ENCODE measurements around the gene N4BP2L2. TPM values are rescaled to one million over a fixed set of nuclear protein-coding genes. Genes with fewer than 3 reads are reported as not detected.

The N4BP2L2 gene
- total and polyA plus RNA-seq, 9 of the 15 experiments (the other 6 are each of a cell fraction or from before 2014, with no cell fraction given): 33.9 to 76.4 (median 48.7) TPM

DNA sequence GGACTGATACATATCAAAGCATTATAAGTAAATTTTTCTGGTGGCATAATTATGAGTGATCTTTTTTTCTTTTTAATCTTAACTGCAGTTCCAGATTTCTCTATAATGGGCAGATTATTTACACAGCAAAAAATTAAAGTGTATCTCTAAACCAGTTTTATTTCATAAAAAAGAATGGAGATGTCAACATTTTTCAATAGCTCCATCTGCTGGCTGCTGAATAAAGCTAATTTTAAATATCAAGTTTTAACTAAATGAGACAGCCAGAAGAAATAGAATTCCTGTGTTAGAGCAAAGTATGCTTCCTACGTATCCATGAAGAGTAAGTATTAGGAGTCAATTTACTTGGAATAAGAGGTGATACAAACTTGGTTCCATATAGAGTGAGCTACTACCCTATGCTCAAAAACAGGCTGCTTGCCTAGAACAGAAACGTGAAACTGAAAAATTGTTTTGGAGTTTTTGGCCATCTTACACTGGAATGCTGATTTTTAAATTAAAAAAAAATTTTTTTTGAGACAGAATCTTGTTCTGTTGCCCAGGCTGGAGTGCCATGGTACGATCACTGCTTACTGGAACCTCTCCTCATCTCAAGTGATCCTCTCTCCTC is 42.7 kb upstream of the N4BP2L2 start:
- H3K9me3 ChIP-seq (replicated peaks; ENCODE audit: control insufficient read depth, insufficient read depth, low read depth, low read length): no peaks in the 10 kb centered on the region; the same call in 1 of the 2 replicates
- H2AFZ ChIP-seq (ENCODE audit: low read depth, low read length): no peak overlapping the region
- whole genome bisulfite sequencing (ENCODE audit: insufficient coverage, low coverage, missing lambda C conversion rate): 26% methylated on average over 3 of the region's 3 CpGs
- H3K27ac ChIP-seq (ENCODE audit: extremely low read depth, low read depth, low read length): no peak overlapping the region
- ChIA-PET CTCF (ENCODE audit: low intra/inter-chr PET ratio) (interaction anchor here (2.1 kb wide), 1 partner anchor 201 kb away, joined by 6 read pairs; no protein-coding TSS in a partner anchor), POLR2A (interaction anchor here (0.6 kb wide), 1 partner anchor 362 kb away, joined by 3 read pairs; no protein-coding TSS in a partner anchor)
- no peak for FAIRE-seq
- H3K79me2 ChIP-seq (ENCODE audit: control insufficient read depth, insufficient read depth, low read length): no peaks in the 10 kb centered on the region
- no peak overlapping the region for H3K4me2 ChIP-seq (ENCODE audit: insufficient read depth, low read length)
- TF ChIP-seq, protein P1, sequence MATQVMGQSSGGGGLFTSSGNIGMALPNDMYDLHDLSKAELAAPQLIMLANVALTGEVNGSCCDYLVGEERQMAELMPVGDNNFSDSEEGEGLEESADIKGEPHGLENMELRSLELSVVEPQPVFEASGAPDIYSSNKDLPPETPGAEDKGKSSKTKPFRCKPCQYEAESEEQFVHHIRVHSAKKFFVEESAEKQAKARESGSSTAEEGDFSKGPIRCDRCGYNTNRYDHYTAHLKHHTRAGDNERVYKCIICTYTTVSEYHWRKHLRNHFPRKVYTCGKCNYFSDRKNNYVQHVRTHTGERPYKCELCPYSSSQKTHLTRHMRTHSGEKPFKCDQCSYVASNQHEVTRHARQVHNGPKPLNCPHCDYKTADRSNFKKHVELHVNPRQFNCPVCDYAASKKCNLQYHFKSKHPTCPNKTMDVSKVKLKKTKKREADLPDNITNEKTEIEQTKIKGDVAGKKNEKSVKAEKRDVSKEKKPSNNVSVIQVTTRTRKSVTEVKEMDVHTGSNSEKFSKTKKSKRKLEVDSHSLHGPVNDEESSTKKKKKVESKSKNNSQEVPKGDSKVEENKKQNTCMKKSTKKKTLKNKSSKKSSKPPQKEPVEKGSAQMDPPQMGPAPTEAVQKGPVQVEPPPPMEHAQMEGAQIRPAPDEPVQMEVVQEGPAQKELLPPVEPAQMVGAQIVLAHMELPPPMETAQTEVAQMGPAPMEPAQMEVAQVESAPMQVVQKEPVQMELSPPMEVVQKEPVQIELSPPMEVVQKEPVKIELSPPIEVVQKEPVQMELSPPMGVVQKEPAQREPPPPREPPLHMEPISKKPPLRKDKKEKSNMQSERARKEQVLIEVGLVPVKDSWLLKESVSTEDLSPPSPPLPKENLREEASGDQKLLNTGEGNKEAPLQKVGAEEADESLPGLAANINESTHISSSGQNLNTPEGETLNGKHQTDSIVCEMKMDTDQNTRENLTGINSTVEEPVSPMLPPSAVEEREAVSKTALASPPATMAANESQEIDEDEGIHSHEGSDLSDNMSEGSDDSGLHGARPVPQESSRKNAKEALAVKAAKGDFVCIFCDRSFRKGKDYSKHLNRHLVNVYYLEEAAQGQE (IDR thresholded peaks at IDR 0.05; ENCODE audit: borderline replicate concordance): peak; percentile 22; the same call in 1 of the 2 replicates
- TF ChIP-seq, protein P1 (CRISPR knock-in tag; IDR thresholded peaks at IDR 0.05; ENCODE audit: low read depth): no peak
- TF ChIP-seq, protein P2, sequence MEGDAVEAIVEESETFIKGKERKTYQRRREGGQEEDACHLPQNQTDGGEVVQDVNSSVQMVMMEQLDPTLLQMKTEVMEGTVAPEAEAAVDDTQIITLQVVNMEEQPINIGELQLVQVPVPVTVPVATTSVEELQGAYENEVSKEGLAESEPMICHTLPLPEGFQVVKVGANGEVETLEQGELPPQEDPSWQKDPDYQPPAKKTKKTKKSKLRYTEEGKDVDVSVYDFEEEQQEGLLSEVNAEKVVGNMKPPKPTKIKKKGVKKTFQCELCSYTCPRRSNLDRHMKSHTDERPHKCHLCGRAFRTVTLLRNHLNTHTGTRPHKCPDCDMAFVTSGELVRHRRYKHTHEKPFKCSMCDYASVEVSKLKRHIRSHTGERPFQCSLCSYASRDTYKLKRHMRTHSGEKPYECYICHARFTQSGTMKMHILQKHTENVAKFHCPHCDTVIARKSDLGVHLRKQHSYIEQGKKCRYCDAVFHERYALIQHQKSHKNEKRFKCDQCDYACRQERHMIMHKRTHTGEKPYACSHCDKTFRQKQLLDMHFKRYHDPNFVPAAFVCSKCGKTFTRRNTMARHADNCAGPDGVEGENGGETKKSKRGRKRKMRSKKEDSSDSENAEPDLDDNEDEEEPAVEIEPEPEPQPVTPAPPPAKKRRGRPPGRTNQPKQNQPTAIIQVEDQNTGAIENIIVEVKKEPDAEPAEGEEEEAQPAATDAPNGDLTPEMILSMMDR (IDR thresholded peaks at IDR 0.05 in 2 of 3, conservative IDR thresholded peaks at IDR 0.05 in 1 of 3; ENCODE audit: insufficient read depth in 2 of 3, low read depth in 1 of 3, low read length in 3 of 3): peak; percentile 17 to 57 (median 25); a peak in 3 of 6 replicates
- TF ChIP-seq RAD21 (CRISPR knock-in tag; conservative IDR thresholded peaks at IDR 0.05 in 1 of 2, IDR thresholded peaks at IDR 0.05 in 1 of 2) (peak; percentile 18 to 58; a peak in 3 of 4 replicates), NR2C1 (IDR thresholded peaks at IDR 0.05) (no peak), NR2C1 (tag; IDR thresholded peaks at IDR 0.05) (no peak)
- H3K36me3 ChIP-seq (ENCODE audit: control insufficient read depth, insufficient read depth, low read length): no peaks in the 10 kb centered on the region
- no peaks in the 10 kb centered on the region for H4K20me1 ChIP-seq (replicated peaks; ENCODE audit: control insufficient read depth, insufficient read depth, low read length)
- DNase-seq (ENCODE audit: extremely low read depth in 1 of 4, low spot score in 3 of 4): peak in 1 of 4 experiments; percentile 11
- no peaks in the 10 kb centered on the region for H3K9me1 ChIP-seq (ENCODE audit: control insufficient read depth, insufficient read depth, low read length)
- intact Hi-C loops (cut with micrococcal nuclease): loop anchor here (2.0 to 5.0 kb wide), 2 partner anchors 114 to 669 kb away; no protein-coding TSS in a partner anchor
- BruUV-seq (replicated peaks): no TSS peak
- no peak overlapping the region for H3K4me3 ChIP-seq
- peaks cover 2 to 4% of the 10 kb centered on the region in 2 experiments; a peak in 3 of 5 replicates for H3K4me1 ChIP-seq (replicated peaks in 1 of 2; ENCODE audit: control insufficient read depth in 2 of 2, insufficient read depth in 2 of 2, low read length in 2 of 2)
- ATAC-seq: no peak
- H3K27me3 ChIP-seq (ENCODE audit: control insufficient read depth in 2 of 2, insufficient read depth in 2 of 2, low read length in 2 of 2): no peaks in the 10 kb centered on the region
- in situ Hi-C loops (cut with MboI): loop anchor here (10.0 kb wide), 1 partner anchor 74 kb away; no protein-coding TSS in a partner anchor
- no peak overlapping the region for H3K9ac ChIP-seq (ENCODE audit: insufficient read depth in 1 of 2, low read depth in 2 of 2, low read length in 2 of 2)
